Heart right ventricle (tissue), 16 donors: ENCODE results near the gene MEPCE. TPM values are rescaled to one million over a fixed set of nuclear protein-coding genes. Genes with fewer than 3 reads are reported as not detected.

Source experiments
- ATAC-seq, 8 donors: fragments of 200-7000 bp; cut with Tn5 transposase; one replicate each; pipeline ENCODE4 v1.9.1; 2020; ENCODE audit warnings: mild to moderate bottlenecking in 8 of 8, moderate library complexity in 8 of 8, moderate number of reproducible peaks in 1 of 8
- DNase-seq, 2 donors: peaks; one replicate each; pipeline ENCODE4 v3.0.0-alpha.2; 2020
- H3K27ac ChIP-seq, 10 donors: fragments of 200-600 bp; sonication (generic) in 2 of 10; one replicate each; pipeline versions ENCODE4 v1.5.0 to v1.8.0; 2020 to 2022; ENCODE audit warnings: mild to moderate bottlenecking in 3 of 10
- H3K27me3 ChIP-seq, 7 donors: fragments of 200-600 bp; one replicate each; pipeline ENCODE4 v1.8.0; 2021 to 2022; ENCODE audit warnings: mild to moderate bottlenecking in 2 of 7
- H3K36me3 ChIP-seq, 9 donors: fragments of 200-600 bp; sonication (generic) in 1 of 9; one replicate each; pipeline versions ENCODE4 v1.5.0 to v1.8.0; 2020 to 2022; ENCODE audit warnings: mild to moderate bottlenecking in 2 of 9
- H3K4me1 ChIP-seq, 9 donors: fragments of 200-600 bp; sonication (generic) in 1 of 9; one replicate each; pipeline versions ENCODE4 v1.5.0 to v1.8.0; 2020 to 2022; ENCODE audit warnings: mild to moderate bottlenecking in 4 of 9
- H3K4me3 ChIP-seq, 10 donors: fragments of 200-600 bp; sonication (generic) in 2 of 10; one replicate each; pipeline versions ENCODE4 v1.5.0 to v1.8.0; 2020 to 2022; ENCODE audit warnings: mild to moderate bottlenecking in 7 of 10, moderate library complexity in 2 of 10
- H3K9me3 ChIP-seq, 11 donors: fragments of 200-600 bp in 10 of 11; sonication (generic) in 2 of 11; one replicate each; pipeline versions ENCODE4 v1.5.0 to v1.8.0; 2013 to 2022; ENCODE audit warnings: mild to moderate bottlenecking in 2 of 11, control low read depth in 1 of 11, moderate library complexity in 1 of 11
- WGBS, 2 donors: extraction: QIAGEN DNeasy Blood & Tissue Kit; methylation state at CpG; one replicate each; pipeline ENCODE4 v1.1.7; 2013; ENCODE audit warnings: inconsistent platforms in 1 of 2; 5-methylcytosine and 5-hydroxymethylcytosine counted together
- intact Hi-C, 10 donors: fragments of 100-400 bp; cut with DNase I; formaldehyde crosslinking; loops; one replicate each; pipeline versions ENCODE4 v1.11.1 to v1.14.2; 2022
- polyA plus RNA-seq, 2 donors: library from polyadenylated mRNA; stranded (reverse); fragments of 200-250 nt; gene quantifications; one replicate each; pipeline ENCODE4 v1.2.3, GENCODE V29; 2013
- total RNA-seq, 10 donors: library from RNA; stranded (reverse); fragmentation: NEBNext Ultra II Directional in 3 of 10; extraction: Animal tissue kit (Norgen Biotek cat#: 25700) in 3 of 10; gene quantifications; one replicate each; pipeline versions ENCODE4 v1.2.1 to v1.2.4, GENCODE V29; 2021 to 2023
- TF ChIP-seq, protein P1 (sequence below), 9 donors: fragments of 200-600 bp; sonication (generic) in 2 of 9; IDR thresholded peaks; one replicate each; pipeline versions ENCODE4 v1.5.0 to v1.8.0; 2021 to 2022; ENCODE audit warnings: antibody characterized with exemption in 9 of 9, mild to moderate bottlenecking in 5 of 9, moderate library complexity in 1 of 9
- donor health status: Arrhythmogenic right ventricular cardiomyopathy.
- donor health status: ischemic (EF 13 %, LVEDD 7.1; RV severe dilation, severe dysfunction).
- donor health status: healthy with polysubstance abuse.
- donor health status: DM: no; HTN: yes; CAD: no.
- donor health status: DM: no; HTN: no; CAD: no.
- donor health status: ischemic (EF 25% LVEDD 6.9; RV normal size, moderate dysfunction).
- donor health status: ischemic (EF 25% LVEDD 5.7; RV mildly dilated, moderate dysfunction).
- donor health status: healthy.
- donor health status: DM: yes; HTN: yes; CAD: no.
- donor health status: Ischemic cardiomyopathy.
- donor health status: ischemic (EF 35%, LVEDD 5.7; RV mildly dilated, moderate dysfunction).
- donor health status: nonischemic (EF 11% LVEDD 7.7; RV severe dilation, severe dysfunction).
- donor health status: DM: yes; HTN: yes; CAD: no.
- donor health status: PGD.
- donor health status: ischemic (EF 29% LVEDD 5.4; RV normal size, mild dysfunction).
- donor health status: nonischemic (EF 23%, LVEDD 6.1; RV moderate dilation, normal function).

Gene MEPCE
- total and polyA plus RNA-seq, 12 donors: 15.1 to 27.7 (median 22.7) TPM

DNA sequence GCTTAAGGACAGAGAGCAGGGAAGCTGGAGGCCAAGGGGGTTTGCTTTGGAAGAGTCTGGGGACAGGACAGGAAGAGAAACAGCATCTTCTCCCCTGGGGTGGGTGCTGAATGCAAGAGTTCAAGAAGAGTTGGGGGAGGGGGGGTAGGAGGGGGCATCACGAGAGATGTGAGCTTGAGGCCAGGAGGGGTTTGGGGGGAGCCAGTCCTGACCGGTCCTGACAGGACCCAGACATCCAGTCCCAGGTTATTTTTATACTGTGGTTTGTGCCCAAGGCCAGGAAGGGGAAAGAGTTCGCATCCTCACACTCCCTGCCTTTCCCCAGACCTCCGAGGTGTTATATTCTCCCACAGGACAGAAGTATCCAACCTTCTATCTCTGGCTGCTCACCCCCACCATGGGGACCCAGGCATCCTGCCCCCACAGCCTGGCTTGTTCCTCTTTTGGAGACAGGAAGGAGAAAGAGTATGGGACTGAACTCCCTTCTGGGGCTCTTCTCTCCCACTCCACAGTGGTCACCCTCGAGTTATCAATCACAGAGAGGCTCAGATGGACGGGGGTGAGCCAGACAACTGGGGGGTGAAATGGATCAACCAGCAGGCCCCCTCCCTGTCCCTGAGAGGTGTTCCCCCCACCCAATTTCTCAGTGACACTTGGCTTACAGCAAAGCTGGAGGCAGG is 46.6 kb downstream of the MEPCE start:
- DNase-seq: peak in 1 of 2 donors; percentile 65

DNA sequence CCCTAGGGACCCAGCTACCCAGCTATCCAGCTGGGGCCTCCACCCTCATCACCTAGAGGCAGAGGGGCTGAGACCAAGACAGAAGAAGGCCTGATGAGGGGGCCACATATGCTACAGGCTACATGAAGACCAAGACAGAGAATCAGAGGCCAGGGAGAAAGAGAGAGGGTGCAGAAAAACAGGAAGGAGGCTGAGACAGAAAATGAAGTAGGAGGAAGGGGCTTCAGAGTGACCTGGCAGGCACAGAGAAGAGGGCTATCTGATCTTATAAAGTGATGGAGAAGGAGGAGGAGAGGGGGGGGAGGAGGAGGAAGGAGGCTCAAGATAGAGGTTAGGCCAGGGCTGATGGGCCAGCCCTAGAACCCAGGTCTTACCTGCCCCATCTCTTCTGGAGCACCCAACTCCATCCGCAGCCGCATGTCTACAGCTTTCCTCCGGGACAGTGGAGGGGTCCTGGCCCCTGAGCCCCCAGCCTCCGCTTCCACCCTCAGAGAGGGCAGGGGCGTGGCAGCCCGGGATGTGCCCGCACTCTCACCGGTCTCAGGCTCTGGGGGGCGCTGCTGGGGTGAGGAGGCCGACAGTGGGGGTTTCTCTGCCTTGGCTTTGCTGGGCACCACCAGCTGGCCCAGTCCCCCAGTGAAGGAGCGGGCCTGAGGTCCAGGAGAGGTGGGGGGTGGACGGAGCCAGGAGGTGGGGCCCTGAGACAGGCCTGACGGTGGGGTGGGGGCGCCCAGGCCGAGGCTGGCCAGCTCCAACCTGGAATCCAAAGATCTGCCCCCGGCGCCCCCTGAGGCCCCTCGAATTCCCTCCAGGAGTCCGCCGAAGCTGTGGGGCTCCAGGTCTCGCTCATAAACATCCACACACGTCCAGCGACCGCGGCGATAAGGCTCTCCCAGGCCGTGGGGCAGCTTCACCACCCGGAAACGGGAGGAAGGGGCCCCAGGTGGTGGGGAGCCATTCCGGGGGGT is 47.6 kb downstream of the MEPCE start:
- H3K9me3 ChIP-seq: no peaks in the 10 kb centered on the region

More for the DNA sequence above, 46.6 kb downstream of the MEPCE start:
- 10 to 11% methylated on average over 6 of the region's 6 CpGs for WGBS, 2 donors
- intact Hi-C loops: loop anchor here in 6 of 10 donors (5.0 to 10.0 kb wide), 7 partner anchors 61 to 389 kb away; partner anchors contain the start of genes AGFG2 (in 1 of the 6), GIGYF1 (in 1 of the 6), GNB2 (in 1 of the 6) and SLC12A9 (in 1 of the 6)
- Histone ChIP-seq H3K9me3 (no peaks in the 10 kb centered on the region), H3K4me3 (peak overlapping the region in 9 of 10 donors; percentile 74 to 100 (median 98)), H3K4me1 (peaks cover 13 to 78% (median 68%) of the 10 kb centered on the region in 9 donors), H3K27me3 (no peaks in the 10 kb centered on the region), H3K36me3 (peaks cover 0 to 60% (median 6%) of the 10 kb centered on the region in 9 donors), H3K27ac (peak overlapping the region; percentile 2 to 100 (median 84))
- ATAC-seq: peak in 5 of 8 donors; percentile 34 to 57 (median 48)
- TF ChIP-seq, protein P1, sequence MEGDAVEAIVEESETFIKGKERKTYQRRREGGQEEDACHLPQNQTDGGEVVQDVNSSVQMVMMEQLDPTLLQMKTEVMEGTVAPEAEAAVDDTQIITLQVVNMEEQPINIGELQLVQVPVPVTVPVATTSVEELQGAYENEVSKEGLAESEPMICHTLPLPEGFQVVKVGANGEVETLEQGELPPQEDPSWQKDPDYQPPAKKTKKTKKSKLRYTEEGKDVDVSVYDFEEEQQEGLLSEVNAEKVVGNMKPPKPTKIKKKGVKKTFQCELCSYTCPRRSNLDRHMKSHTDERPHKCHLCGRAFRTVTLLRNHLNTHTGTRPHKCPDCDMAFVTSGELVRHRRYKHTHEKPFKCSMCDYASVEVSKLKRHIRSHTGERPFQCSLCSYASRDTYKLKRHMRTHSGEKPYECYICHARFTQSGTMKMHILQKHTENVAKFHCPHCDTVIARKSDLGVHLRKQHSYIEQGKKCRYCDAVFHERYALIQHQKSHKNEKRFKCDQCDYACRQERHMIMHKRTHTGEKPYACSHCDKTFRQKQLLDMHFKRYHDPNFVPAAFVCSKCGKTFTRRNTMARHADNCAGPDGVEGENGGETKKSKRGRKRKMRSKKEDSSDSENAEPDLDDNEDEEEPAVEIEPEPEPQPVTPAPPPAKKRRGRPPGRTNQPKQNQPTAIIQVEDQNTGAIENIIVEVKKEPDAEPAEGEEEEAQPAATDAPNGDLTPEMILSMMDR (IDR thresholded peaks at IDR 0.05): no peak

DNA sequence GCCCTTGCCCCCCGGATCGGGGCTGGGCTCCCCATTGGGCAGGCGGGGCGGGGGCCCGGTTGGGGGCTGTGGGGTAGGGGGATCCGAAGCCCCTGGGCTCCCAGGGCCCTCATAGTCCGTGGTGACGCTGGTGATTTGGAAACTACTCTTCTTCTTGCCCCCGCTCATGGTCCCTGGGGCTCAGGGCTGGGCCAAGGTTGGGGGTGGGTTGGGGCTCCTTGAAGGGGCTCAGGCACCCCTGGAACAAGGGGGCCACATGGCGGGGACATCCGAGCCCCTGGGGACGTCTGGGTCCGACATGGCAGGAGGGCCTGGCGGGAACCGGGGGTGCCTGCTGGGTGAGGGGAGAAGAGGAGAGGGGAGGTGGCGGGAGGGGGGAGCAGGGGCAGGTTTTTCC is 48.2 kb downstream of the MEPCE start:
- intact Hi-C loops: loop anchor here in 6 of 10 donors (5.0 to 10.0 kb wide), 7 partner anchors 59 to 387 kb away; partner anchors contain the start of genes AGFG2 (in 1 of the 6), GIGYF1 (in 1 of the 6), GNB2 (in 1 of the 6) and SLC12A9 (in 1 of the 6)
- Histone ChIP-seq H3K4me3 (peak overlapping the region; percentile 44 to 100 (median 98)), H3K27me3 (no peaks in the 10 kb centered on the region), H3K36me3 (peaks cover 0 to 44% (median 6%) of the 10 kb centered on the region in 9 donors), H3K9me3 (no peaks in the 10 kb centered on the region), H3K4me1 (peaks cover 12 to 66% (median 60%) of the 10 kb centered on the region in 9 donors), H3K27ac (peak overlapping the region; percentile 66 to 100 (median 84))
- peak in 1 of 8 donors; percentile 10 for ATAC-seq
- DNase-seq: no peak
- 0 to 6% methylated on average over 16 of the region's 16 CpGs for WGBS, 2 donors
- TF ChIP-seq, protein P1 (IDR thresholded peaks at IDR 0.05): no peak

More for the DNA sequence above, 47.6 kb downstream of the MEPCE start:
- peak overlapping the region; percentile 44 to 100 (median 98) for H3K4me3 ChIP-seq
- H3K27ac ChIP-seq: peak overlapping the region; percentile 66 to 100 (median 84)
- no peaks in the 10 kb centered on the region for H3K27me3 ChIP-seq
- H3K36me3 ChIP-seq: peaks cover 0 to 51% (median 6%) of the 10 kb centered on the region in 9 donors
- ATAC-seq (peak in 5 of 8 donors; percentile 15 to 30 (median 15)), DNase-seq (peak in 1 of 2 donors; percentile 50)
- WGBS, 2 donors: 14 to 15% methylated on average over 30 of the region's 30 CpGs
- intact Hi-C loops: loop anchor here in 6 of 10 donors (5.0 to 10.0 kb wide), 7 partner anchors 60 to 388 kb away; partner anchors contain the start of genes AGFG2 (in 1 of the 6), GIGYF1 (in 1 of the 6), GNB2 (in 1 of the 6) and SLC12A9 (in 1 of the 6)
- peaks cover 13 to 68% (median 62%) of the 10 kb centered on the region in 9 donors for H3K4me1 ChIP-seq
- TF ChIP-seq, protein P1 (IDR thresholded peaks at IDR 0.05): peak in 6 of 9 donors; percentile 9 to 43 (median 34)
